Measurements from ENCODE around the gene TAGLN.
A peak's percentile ranks its signal among the peaks of the same experiment; 100 is the strongest.
"Not testable (repeated sequence)": the region's sequence is repeated elsewhere in the genome, so short reads cannot be mapped to it uniquely, and the experiment has no call there.

The TAGLN gene

GRCh38 chr11:117181586-117182550 is 17.3 kb upstream of the TAGLN start:
- DNase-seq = no peak

- no peak for DNase-seq
These were observed 16.6 kb upstream of the TAGLN start for GRCh38 chr11:117182551-117182935.

GRCh38 chr11:117183178-117183577 is 16.0 kb upstream of the TAGLN start:
- not testable (repeated sequence) for DNase-seq

- no peak for DNase-seq
These were observed 15.3 kb upstream of the TAGLN start for GRCh38 chr11:117183724-117184349.

DNA sequence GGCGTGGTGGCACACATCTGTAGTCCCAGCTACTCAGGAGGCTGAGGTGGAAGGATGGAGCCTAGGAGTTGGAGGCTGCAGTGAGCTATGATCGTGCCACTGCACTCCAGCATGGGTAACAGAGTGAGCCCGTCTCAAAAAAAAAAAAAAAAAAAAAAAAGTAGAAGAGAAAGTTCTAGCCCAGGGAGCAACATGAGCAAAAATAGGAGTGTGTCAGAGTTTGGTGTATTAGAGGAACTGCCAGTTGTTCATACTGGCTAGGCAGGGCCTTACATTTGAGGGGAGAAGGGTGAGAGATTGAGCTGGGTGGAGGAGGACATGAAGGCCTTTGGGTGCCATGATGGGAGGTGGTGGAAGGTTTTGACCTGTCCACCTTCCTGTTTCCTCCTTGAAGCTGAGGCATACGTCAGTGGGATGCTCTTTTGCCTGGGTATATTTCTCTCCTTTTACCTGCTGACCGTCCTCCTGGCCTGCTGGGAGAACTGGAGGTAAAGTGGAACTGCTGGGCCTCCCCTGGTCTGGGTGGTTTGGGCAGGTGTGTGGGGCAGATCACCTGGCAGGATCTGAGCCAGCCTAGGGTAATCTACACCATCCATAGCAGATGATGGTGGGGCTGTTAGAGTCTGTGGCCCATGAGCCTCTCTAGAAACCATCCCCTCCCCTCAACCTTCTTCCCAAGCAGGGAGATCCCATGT is 13.3 kb upstream of the TAGLN start:
- peak in 1 of 2 donors; percentile 30 for DNase-seq

DNA sequence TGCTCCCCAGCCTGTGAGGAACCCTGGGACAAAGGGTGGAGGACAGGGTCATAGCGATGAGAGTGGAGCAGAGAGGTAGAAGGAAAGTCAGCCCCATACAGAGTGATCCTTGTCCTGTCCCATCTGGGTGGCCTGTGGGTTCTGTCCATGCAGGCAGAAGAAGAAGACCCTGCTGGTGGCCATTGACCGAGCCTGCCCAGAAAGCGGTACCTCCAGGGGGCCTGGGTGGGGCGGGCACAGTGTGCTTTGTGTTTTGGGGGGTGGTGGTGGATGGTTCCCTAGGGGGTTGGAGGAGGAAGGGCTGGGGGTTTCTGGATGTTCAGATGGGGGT is 12.8 kb upstream of the TAGLN start:
- no peak for DNase-seq

DNA sequence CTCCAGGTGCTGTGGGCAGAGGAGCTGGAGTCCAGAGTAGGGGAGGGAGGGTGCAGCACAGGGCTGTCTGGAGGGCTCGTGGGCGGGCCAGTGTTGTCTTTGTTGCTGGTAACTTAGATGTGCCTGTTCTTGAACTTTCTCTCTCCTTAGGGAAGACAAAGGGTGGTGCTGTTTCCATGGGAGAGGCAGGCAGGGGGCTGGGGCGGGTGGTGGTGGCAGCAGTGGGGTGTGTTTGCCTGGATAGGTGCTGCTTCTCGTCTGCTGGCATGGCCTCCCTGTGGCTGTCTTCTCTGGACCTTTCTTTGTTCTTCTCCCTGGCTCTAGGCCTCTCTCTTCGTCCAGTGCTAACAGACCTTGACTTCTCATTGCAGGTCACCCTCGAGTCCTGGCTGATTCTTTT is 12.2 kb upstream of the TAGLN start:
- no peak for DNase-seq

DNA sequence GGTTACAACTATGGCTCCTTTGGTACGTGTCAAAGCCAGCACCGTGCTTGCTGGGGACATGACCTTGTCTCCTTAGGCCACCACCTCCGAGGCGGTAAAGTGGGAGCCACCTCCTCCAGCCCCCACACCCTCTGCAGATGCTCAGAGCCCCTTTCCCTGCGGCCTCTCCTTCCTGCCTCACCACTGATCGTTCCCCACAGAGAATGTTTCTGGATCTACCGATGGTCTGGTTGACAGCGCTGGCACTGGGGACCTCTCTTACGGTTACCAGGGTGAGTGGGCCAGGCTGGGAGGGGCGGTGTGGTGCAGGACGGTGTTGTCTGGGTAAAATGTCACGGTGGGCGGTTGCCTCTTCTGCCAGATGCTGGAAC is 11.8 kb upstream of the TAGLN start:
- DNase-seq = no peak

GRCh38 chr11:117187799-117188481 is 11.2 kb upstream of the TAGLN start:
- no peak for DNase-seq

DNA sequence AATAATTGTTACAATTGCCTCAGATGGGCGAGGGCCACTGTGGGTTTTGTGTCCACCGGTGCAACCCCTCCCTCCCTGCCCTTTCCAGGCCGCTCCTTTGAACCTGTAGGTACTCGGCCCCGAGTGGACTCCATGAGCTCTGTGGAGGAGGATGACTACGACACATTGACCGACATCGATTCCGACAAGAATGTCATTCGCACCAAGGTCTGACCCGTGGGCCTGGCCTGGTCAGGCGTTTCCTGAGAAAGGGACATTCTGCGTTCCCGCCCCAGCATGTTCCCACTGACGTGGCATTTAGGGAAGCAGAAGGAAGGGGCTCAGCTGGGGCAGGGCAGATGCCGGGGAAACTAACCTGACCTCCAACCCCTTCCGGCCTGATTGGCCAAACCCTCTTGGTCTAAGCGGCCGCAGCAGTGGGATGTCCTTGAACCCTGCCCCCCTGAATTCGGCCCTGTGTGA is 10.5 kb upstream of the TAGLN start:
- DNase-seq = no peak

- peak; percentile 14 to 81 for DNase-seq
These were observed 9.8 kb upstream of the TAGLN start for GRCh38 chr11:117189191-117189940.

- DNase-seq = no peak
These were observed 9.1 kb upstream of the TAGLN start for GRCh38 chr11:117189941-117190544.

DNA sequence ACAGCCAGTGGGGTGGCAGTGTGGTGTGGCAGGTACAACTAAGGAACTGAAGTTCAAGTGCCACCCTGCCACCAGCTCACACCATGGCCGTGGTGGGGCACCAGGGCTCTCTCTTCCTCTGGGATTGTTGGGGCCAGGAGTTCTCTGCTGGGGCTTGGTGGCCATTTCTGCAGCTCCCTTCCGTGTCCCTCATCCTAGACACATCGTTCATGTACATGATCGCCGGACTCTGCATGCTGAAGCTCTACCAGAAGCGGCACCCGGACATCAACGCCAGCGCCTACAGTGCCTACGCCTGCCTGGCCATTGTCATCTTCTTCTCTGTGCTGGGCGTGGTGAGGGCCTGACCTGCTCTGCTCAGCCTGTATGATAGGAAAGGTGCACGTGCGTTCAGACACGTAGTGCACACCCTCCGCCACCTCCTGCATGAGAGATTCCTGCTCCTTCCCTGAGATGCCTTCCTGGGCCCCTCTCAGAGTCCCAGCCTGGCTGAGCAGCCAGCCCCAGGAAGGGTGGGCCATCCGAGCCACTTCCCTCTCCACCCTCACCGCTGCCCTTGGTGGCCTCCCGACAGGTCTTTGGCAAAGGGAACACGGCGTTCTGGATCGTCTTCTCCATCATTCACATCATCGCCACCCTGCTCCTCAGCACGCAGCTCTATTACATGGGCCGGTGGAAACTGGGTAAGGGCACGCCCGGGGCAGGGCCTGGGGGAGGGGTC is 7.3 kb upstream of the TAGLN start:
- no peak for DNase-seq

DNA sequence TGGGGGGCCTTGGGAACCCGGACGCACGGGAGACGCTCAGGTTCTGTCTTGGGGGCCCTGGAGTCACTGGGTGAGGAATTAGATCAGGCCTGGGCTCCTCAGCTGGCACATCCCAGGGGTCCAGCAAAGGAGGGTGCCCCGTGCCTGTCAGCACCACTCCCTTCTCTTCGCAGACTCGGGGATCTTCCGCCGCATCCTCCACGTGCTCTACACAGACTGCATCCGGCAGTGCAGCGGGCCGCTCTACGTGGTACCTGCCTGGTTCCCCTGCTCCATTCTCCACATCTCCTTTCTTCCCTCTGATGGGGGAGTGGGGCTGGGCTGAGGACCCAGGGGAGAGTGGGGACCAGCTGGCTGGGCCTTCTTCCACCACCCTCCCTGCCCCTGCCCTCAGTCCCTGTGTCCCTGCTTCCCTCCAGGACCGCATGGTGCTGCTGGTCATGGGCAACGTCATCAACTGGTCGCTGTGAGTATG is 6.7 kb upstream of the TAGLN start:
- no peak for DNase-seq

DNA sequence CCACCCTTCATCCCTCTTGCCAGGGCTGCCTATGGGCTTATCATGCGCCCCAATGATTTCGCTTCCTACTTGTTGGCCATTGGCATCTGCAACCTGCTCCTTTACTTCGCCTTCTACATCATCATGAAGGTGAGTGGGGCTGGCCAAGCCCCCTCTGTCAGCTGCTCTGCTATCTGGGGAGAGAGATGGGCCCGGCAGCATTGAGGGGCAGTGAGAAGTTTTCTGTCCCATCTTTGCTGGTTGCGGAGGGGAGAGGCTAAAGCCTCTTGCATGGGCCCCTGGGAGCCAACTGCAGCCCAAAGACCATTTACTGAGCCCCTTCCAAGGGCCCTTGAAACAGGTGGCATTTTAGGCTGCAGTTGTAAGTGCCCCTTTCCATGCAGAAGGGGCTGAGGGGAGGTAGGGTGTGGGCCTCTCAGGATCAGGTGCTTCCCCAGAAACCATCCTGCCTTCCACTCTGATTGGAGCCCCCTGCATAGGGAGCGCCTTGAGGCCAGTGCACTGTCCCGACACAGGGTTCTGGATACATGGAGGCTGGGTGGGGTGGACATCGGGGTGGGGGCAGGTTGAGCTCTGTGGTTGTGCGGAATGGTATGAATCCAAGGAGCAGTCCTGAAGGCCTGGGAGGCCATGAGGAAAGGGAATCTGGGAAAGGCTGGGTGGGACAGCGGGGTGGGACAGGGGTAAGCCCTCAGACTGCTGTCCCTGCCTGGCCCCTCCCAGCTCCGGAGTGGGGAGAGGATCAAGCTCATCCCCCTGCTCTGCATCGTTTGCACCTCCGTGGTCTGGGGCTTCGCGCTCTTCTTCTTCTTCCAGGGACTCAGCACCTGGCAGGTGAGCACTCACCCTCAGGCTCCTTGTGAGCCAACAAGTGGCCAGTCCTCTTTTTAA is 5.8 kb upstream of the TAGLN start:
- DNase-seq = no peak

DNA sequence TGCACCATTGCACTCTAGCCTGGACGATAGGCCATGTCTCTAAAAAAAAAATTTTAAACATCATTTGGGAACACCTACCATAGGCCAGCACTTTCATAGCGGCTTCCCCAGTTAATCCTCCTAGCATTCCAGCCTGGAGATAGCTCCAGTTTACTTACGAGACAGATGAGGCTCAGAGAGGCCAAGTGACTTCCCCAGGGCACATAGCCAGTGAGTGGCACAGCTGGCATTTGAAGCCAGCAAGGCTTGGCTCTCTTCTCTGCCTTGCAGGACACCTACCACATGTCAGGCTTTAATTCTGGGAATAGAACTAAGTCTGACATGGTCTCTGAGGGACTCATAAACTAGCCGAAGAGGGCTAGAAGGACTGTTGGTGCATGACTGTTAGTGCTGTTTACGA is 4.9 kb upstream of the TAGLN start:
- DNase-seq = no peak

DNA sequence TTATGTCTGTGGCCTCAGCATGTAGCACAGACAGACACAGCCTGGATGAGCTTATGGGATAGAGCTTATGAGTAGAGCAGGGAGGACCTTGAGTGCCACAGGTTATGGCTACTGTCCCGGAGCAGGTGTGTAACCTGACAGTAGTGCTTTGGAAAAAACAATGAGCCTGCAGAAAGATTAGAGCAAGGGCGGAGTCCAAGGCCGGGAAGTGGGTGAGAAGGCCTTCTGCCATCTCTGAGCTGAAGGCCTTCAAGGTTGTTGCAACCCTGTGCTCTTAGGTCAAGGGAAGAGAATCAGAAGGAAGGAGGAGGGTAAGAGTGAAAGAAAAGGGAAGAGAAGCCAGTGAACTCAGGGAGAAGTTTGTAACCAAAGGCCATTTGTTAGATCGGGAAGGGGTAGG is 3.9 kb upstream of the TAGLN start:
- DNase-seq = no peak

GRCh38 chr11:117195761-117196160 is 3.4 kb upstream of the TAGLN start:
- no peak for DNase-seq

DNA sequence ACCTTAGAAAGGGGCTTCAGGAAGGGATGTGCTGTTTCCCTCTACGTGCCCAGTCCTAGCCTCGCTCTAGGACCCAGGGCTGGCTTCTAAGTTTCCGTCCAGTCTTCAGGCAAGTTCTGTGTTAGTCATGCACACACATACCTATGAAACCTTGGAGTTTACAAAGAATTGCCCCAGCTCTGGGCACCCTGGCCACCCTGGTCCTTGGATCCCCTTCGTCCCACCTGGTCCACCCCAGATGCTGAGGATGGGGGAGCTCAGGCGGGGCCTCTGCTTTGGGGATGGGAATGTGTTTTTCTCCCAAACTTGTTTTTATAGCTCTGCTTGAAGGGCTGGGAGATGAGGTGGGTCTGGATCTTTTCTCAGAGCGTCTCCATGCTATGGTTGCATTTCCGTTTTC is 2.2 kb upstream of the TAGLN start:
- no peak for DNase-seq
